ENCODE data around the gene IFIT3. TPM values are rescaled to one million over a fixed set of nuclear protein-coding genes. Genes with fewer than 3 reads are reported as not detected.

IFIT3 gene
- total RNA-seq, 6 experiments from 2014 or later, result 11.5 to 18.6 (median 18.0) TPM

DNA sequence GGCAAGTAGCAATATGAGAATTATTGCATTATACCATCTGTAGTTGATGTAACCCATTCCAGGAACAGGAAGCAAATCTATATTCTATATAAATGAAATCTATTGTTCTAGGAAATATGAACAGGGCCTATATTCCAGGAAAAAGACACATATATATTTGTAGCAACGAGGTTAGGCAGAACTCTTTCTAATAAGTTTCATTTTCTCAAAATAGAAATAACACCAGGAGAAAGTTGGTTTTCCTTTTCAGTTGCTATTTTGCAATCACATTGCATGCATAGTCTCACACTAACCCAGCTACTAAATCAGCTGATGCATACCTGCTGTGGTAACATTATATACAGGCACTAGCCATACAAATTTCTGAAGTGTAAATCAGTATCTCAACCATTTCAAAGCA, 32.2 kb upstream of the IFIT3 start:
- H3K9me3 Mint-ChIP-seq, result 0 out of 2 replicates have a peak, but pooled peaks cover 5% of the 10 kb centered on the region
- DNase-seq, result peak; percentile 63
- H3K36me3 Mint-ChIP-seq (ENCODE audit: low read depth), result peaks cover 6% of the 10 kb centered on the region
- H3K27ac Mint-ChIP-seq, result peak overlapping the region; percentile 87
- no peaks in the 10 kb centered on the region for H3K27me3 Mint-ChIP-seq (ENCODE audit: insufficient read depth)
- H3K4me3 Mint-ChIP-seq, result peak overlapping the region; percentile 17; the same call in 1 of the 2 replicates
- TF ChIP-seq, protein P1, sequence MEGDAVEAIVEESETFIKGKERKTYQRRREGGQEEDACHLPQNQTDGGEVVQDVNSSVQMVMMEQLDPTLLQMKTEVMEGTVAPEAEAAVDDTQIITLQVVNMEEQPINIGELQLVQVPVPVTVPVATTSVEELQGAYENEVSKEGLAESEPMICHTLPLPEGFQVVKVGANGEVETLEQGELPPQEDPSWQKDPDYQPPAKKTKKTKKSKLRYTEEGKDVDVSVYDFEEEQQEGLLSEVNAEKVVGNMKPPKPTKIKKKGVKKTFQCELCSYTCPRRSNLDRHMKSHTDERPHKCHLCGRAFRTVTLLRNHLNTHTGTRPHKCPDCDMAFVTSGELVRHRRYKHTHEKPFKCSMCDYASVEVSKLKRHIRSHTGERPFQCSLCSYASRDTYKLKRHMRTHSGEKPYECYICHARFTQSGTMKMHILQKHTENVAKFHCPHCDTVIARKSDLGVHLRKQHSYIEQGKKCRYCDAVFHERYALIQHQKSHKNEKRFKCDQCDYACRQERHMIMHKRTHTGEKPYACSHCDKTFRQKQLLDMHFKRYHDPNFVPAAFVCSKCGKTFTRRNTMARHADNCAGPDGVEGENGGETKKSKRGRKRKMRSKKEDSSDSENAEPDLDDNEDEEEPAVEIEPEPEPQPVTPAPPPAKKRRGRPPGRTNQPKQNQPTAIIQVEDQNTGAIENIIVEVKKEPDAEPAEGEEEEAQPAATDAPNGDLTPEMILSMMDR (IDR thresholded peaks at IDR 0.05), result no peak
- H3K4me1 Mint-ChIP-seq (ENCODE audit: low read depth), result peaks cover 52% of the 10 kb centered on the region

DNA sequence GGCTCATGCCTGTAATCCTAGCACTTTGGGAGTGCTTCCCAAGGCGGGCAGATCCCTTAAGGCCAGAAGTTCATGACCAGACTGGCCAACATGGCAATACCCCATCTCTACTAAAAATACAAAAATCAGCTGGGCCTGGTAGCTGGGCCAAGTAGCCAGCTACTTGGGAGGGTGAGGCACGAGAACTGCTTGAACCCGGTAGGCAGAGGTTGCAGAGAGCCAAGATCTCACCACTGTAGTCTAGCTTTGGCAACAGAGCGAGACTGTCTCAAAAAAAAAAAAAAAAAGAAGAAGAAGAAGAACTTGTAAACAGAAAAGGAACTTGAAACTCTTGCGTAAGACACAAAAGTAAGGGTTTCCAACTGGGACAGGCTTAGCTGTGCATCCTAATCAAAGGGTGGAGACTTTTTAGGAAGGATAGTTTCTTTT, 31.6 kb upstream of the IFIT3 start:
- TF ChIP-seq, protein P1 (IDR thresholded peaks at IDR 0.05), result no peak
- Mint-ChIP-seq H3K4me3 (peak overlapping the region; percentile 17), H3K4me1 (ENCODE audit: low read depth) (peaks cover 58% of the 10 kb centered on the region), H3K27me3 (ENCODE audit: insufficient read depth) (no peaks in the 10 kb centered on the region), H3K27ac (peak overlapping the region; percentile 87), H3K36me3 (ENCODE audit: low read depth) (peaks cover 6% of the 10 kb centered on the region), H3K9me3 (0 out of 2 replicates have a peak, but pooled peaks cover 5% of the 10 kb centered on the region)
- peak; percentile 41 for DNase-seq

DNA sequence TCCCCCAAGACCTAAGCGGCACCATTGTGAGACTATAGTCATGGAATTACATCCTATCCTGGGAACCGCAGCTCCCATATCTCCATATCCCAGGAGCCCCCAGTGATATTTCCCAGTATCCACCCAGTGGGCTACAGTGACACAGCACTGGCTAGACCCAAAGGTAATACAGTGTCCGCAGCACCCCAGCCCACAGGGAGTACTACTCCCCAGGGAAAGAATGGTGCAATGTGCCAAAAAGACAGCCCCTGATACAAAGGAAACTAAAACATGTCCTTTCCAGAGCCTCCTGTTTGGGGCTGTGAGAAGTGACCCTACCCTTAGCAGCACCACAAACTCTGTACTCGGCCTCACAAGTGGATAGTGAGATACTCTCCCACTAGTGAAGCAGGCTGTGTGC, 30.4 kb upstream of the IFIT3 start:
- Mint-ChIP-seq H3K27me3 (ENCODE audit: insufficient read depth) (no peaks in the 10 kb centered on the region), H3K9me3 (0 out of 2 replicates have a peak, but pooled peaks cover 5% of the 10 kb centered on the region), H3K4me1 (ENCODE audit: low read depth) (peaks cover 69% of the 10 kb centered on the region), H3K36me3 (ENCODE audit: low read depth) (peaks cover 6% of the 10 kb centered on the region), H3K27ac (no peak overlapping the region), H3K4me3 (no peak overlapping the region)
- no peak for DNase-seq
- TF ChIP-seq, protein P1 (IDR thresholded peaks at IDR 0.05), result no peak

DNA sequence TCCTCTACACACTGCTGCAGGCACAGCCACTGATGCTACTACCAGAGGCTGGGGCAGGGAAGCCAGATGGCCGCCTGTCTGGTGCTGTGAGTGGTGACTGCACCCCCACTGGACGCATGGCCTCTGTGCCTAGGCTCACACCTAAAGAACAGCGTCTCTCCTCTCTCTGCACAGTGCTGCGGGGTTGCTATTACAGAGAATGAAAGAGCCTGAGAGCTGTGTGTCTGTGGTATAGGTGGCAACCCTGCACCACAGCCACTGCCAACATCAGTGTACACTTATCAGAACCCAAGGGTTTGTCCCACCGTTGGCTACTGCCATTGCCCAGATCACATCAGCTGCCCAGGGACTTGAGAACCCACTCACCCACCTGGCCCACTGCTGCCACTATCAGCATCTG, 30.0 kb upstream of the IFIT3 start:
- TF ChIP-seq, protein P1 (IDR thresholded peaks at IDR 0.05), result no peak

DNA sequence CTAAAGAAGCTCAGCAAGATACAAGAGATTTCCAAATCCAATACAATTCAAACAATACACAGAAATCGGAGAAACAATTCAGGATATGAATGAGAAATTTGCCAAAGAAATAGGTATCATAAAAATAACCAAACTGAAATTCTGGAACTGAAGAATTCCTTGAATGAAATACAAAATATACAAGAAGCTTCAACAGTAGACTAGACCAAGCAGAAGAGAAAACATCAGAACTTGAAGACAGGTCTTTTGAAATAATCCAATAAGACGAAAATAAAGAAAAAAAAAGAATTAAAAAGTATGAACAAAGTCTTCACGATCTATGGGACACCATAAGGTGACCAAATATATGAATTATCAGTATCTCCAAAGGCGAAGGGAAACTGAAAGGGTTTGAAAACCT, 28.8 kb upstream of the IFIT3 start:
- 0 out of 2 replicates have a peak, but pooled peaks cover 5% of the 10 kb centered on the region for H3K9me3 Mint-ChIP-seq
- no peak overlapping the region for H3K27ac Mint-ChIP-seq
- no peak for DNase-seq
- no peaks in the 10 kb centered on the region for H3K27me3 Mint-ChIP-seq (ENCODE audit: insufficient read depth)
- H3K4me3 Mint-ChIP-seq, result no peak overlapping the region
- peaks cover 77% of the 10 kb centered on the region for H3K4me1 Mint-ChIP-seq (ENCODE audit: low read depth)
- TF ChIP-seq, protein P1 (IDR thresholded peaks at IDR 0.05), result no peak
- H3K36me3 Mint-ChIP-seq (ENCODE audit: low read depth), result no peaks in the 10 kb centered on the region

More for the DNA sequence above, 30.0 kb upstream of the IFIT3 start:
- DNase-seq, result no peak
- Mint-ChIP-seq H3K36me3 (ENCODE audit: low read depth) (peaks cover 6% of the 10 kb centered on the region), H3K27me3 (ENCODE audit: insufficient read depth) (no peaks in the 10 kb centered on the region), H3K9me3 (0 out of 2 replicates have a peak, but pooled peaks cover 5% of the 10 kb centered on the region), H3K4me3 (no peak overlapping the region), H3K4me1 (ENCODE audit: low read depth) (peaks cover 73% of the 10 kb centered on the region), H3K27ac (no peak overlapping the region)

All from HFFc6 (cell line).